GM19193 (cell line): ENCODE results near the gene WDR91.

Experiments used
- POLR2A ChIP-seq: IDR thresholded peaks from 4 replicates; pipeline ENCODE4 v1.6.1; 2011; ENCODE audit not compliant: insufficient read depth, insufficient read length; ENCODE audit errors: extremely low read depth

WDR91 gene

DNA sequence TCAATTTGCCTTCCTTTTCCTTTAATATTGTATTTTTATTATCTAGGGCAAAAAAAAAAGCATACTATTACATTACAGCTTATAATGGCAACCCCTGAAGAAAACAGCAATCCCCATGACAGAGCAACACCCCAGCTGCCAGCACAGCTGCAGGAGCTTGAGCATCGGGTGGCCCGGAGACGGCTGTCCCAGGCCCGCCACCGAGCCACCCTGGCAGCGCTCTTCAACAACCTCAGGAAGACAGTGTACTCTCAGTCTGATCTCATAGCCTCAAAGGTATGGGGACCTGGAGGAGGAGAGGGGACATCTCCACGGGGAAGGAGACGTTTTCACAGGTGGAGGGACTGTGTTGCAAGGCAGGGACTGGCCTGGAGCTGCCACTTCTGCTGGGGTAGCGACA, 29.1 kb upstream of the WDR91 start:
- no peak for TF ChIP-seq POLR2A

DNA sequence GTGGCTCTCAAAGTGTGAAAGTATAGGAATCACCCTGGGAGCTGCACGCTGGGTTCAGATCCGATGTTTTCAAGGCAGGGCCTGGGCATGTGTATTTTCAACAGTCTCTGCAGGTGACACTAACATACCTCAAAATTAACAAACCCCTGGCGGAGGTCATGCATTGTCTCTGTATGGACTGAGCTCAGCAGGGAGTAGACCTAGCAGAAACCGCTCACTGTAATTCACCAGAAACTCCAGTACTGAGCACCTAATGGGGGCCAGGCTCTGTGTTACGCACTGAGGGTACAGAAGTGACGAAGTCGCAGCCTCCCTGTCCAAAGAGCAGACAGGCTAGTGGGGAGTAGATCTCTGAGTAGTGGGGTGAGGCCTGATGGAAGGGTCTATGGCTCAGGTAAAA, 27.9 kb upstream of the WDR91 start:
- TF ChIP-seq POLR2A: no peak

DNA sequence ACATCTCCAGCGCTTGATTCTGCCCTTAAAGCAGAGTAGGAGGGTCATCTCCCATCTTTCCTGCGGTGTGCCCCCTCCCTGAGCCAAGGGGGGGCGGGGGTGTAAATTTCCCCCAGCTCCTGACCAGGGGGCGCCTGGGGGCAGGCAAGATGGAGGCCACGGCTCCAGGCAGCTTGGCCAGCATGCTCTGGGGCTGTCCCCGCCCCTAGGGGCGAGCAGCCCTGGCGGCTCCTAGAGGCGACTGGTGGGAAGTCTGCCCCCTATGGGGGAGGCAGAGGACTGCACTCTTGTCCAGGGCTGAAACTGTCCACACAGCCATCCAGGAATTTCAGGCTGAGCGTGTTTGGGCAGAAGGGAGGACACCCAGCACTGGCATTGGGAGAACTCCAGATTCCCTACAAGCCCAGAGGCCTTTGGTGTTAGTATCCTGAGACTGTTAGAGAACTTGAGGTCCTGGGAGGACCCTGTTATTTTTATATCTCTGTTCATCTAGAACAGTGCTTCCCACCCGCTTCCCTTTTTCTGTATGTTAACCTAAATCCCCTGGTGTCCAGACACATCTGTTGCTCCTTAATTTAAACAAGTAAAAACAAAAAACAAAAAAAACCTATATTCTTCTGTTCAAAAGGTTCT, 26.9 kb upstream of the WDR91 start:
- TF ChIP-seq POLR2A: no peak

DNA sequence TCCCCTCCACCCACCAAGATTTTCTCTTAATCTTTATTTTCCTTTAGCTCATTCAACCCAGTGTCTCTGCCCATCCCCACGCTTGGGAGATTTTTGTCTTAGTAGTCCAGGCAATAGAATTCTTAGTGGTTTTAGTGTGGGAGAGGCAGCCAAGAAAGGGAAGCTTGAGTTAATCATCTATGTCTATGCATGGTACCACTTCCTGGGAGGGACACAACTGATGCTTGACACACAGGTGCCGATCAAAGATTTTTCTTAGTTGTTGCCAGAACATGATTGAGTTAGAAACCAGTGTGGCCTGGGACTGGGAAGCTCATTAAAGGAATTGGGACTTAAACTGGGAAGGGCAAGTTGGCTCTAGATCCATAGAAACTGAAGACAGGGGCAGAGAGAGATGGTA, 25.4 kb upstream of the WDR91 start:
- TF ChIP-seq POLR2A: no peak

DNA sequence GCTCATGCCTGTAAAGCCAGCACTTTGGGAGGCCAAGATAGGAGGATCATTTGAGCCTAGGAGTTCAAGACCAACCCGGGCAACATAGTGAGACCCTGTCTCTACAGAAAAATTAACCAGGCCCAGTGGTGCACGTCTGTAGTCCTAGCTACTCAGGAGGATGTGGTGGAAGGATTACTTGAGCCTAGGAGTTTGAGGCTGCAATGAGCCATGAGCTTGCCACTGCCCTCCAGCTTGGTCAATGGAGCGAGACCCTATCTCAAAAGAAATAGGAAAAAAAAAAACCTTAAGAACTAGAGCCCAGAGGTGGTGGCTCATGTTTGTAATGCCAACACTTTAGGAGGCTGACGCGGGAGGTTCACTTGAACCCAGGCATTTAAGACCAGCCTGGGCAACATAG, 24.5 kb upstream of the WDR91 start:
- TF ChIP-seq POLR2A: no peak

DNA sequence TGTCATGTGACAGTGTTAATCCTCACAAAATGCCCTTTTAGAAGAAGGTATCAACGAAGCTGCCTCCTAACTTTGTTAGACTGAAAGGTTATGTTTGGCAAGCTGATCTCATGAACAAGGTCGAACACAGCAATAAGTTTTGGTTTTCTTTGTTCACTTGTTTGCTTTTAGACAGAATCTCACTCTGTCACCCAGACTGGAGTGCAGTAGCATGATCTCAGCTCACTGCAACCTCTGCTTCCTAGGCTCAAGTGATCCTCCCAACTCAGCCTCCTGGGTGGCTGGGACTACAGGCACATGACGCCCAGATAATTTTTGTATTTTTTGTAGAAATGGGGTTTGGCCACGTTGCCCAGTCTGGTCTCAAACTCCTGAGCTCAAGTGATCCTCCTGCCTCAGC, 23.4 kb upstream of the WDR91 start:
- TF ChIP-seq POLR2A: no peak

DNA sequence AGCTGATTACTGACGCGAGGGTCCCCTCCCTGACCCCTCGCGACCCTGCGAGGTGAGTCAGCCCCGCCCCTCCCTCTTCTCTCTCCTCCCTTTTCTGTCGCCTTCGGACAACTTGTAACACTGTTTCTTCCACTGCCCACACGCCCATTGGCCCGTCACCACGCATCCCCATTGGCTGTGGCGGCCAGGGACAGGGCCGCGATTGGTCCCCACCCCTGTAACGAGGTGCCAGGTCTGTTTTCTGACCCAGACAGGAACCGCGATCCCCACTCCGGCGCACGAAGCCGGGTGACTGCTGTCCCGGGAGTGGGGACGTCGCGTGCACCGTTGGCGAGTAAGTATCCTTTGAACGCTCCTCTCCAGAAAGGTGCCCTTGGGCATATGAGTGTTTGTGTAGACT, 22.2 kb upstream of the WDR91 start, which contains the start of gene STRA8:
TSS of gene STRA8 (plus strand) at position 269 of the 400 bp plus-strand sequence. CDS start 6,687 bp downstream, outside the sequence.
- TF ChIP-seq POLR2A: no peak

DNA sequence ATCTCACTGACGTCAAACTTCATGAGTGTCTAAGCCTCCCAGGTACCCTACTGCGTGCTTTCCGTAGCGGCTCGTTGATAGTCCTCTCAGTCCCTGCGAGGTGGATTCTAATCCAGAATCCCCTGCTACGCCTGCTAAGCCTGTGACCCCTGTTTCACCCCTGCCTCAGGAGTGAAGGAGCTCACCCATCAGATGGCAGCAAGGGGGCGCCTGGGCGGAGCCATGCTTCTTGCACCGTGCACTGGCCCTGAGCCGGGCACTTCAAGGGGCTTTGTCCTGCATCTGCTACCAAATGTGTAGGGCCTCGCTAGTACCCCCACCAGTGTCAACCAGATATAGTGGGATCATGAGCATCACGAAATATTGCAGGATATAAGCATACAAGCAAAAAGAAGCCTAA, 21.4 kb upstream of the WDR91 start:
- no peak for TF ChIP-seq POLR2A

DNA sequence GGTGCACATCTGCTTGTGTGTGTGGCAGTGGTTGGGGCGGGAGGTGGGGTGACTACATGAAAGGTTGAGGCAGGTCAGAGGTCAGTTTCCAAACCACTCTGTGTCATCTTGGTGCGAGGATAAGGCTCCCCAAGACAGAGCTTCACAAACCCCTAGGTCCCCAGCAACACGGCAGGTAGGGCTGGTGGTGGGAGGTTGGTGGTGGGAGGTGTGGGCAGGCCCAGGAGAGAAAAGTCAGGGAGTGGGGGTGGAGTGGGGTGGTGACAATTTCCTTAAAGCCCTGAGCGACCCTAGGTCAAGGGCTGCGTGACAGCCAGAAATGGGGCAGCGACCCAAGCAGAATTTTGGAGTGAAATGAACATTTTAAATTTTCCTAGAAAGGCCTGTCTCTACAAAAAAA, 20.8 kb upstream of the WDR91 start:
- TF ChIP-seq POLR2A: no peak

DNA sequence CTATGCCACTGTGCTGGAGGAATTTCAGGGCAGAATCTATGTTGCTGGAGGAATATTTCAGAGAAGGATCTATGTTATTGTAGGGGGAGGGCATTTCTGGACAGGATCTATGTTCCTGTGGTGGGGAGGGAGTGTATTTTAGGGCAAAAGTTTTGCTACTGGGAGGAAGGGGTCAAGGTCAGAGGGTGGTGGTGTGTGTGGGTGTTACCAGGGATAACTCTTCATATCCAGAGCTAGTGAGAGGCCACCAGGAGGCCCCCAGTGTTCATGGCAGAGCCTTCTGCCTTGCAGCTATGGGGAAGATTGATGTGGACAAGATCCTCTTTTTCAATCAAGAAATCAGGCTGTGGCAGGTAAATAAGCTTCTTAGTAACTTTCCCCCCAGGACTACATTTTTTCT, 20.4 kb upstream of the WDR91 start:
- TF ChIP-seq POLR2A: no peak

DNA sequence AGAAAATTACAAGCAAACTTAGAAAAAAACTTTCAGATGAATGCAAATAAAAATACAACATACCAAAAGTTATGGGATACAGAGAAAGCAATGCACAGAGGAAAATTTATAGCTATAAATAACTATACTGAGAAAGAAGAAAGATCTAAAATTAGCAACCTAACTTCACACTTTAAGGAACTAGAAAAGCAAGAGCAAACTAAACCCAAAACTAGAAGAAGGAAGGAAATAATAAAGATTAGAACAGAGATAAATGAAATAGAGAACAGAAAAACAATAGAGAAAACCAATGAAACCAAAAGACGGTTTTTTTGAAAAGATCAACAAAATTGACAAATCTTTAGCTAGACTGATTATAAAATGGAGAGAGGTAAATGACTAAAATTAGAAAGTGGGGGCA, 12.7 kb upstream of the WDR91 start:
- no peak for TF ChIP-seq POLR2A

DNA sequence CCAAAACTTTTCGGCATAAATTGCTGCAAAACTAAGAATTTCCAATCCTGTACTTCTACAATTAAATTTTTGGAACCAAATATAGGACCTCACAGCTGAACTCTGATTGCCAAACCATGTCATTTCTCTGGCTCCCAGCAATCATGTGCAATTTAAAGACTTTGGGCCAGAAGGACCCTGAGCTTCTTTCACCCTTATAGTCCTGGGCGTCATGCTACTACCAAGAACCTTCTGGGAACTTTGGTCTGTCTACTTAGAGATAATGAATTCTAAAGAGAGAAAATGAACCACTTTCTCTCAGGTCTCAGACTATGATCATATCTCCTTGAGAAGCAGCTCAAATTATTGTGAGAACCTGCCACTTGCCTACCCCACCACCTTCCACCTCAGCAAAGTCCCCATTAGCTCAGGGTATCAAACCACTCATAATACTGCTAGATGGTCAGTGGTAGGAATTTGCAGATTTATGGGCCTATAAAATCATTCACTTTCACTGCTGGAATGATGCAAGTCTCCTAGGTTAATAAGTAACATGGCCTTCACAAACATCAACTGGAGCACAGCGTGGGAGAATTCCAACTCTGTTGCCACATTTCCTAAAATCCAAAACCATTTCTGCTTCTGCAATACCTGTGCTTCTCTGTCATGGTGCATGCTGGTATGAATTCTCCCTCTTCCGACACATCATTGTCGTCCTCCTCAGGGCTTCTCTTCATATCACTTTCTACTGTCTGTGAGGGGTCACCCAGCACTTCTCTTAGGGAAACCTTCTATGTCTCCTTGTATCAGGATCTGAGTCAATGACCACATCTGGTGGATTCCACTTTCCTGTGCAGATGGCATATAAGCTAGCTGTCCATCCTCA, 6.6 kb upstream of the WDR91 start:
- TF ChIP-seq POLR2A: no peak

DNA sequence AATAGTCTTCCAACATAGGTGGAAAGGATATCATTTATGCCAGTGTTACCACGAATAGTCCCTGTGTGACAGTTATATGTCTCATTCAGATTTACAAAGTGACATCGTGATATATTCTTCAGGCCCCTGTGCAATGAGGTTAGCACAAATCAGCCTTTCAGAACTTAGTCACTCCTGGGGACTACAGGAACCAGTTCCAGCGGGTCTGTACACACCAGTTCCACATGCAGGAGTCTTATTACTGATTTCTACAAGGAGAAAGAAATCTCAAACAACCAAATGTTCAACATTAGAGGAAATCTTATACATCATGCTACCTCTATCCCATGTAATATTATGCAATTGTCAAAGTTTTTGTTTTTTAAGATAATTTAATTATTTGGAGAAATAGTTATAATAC, 4.4 kb upstream of the WDR91 start:
- no peak for TF ChIP-seq POLR2A

DNA sequence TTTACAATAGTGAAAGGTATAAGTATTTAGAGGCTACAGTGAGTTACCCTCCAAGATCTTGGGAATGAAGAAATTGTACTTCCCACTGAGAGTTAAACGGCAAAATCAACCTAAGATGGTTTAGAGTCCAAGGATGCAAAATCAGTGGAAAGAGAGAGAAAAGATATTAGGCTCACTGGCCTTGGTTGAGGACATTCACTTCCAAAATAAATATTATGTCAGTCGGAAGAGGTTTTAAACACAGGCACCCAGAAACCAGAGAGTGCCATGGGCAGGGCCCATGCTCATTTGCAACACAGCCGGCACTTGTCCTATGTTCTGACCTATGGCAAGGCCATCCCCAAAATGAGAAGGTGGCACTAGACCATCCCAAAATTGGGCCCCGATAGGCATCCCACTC, 3.9 kb upstream of the WDR91 start:
- TF ChIP-seq POLR2A: no peak

DNA sequence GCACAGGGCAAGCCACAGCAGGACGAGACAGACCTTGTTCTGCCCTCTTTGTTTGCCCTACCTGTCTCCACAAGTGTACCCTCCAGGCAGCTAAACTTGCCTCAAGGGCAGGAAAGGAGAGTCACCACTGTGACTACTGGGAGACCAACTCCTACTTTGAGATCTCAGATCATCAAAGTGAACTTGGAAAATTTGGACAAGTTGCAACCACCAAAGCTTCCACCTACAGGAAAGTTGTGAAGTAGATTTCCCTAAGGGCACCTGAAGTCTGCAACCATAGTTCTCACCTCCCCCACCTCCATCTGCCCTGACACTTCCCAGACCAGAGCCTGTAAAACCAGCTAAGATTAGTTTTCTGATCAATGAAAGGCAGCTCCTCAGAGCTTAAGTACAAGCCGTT, 2.5 kb upstream of the WDR91 start:
- TF ChIP-seq POLR2A: no peak

DNA sequence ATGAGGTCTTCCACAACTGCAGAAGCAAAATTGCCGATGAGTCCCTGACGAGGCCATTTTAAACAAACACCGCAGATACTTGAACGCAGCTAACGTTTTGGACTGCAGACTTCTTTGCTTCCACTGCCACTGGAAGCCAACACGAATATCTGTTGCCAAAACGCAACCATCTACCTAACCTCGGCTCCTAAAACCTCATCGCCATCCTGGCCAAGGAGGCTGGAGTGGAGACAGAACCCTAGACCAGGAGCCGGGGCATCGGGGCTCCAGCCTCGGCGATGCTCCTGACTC, 493 bp downstream of the WDR91 start:
- TF ChIP-seq POLR2A: no peak
